Erythroblast (primary cell): ENCODE measurements around the gene REXO4.
"Not testable (repeated sequence)": the region's sequence is repeated elsewhere in the genome, so short reads cannot be mapped to it uniquely, and the experiment has no call there.

ENCODE experiments used
- DNase-seq, 2 experiments: peaks; one replicate each; lab custom pipeline; 2025; lab: John Stamatoyannopoulos, UW
- GATA1 ChIP-seq: IDR thresholded peaks from 2 replicates; pipeline ENCODE4 v1.6.1; 2011; ENCODE audit warnings: low read depth, mild to moderate bottlenecking, control low read depth, low read length, moderate library complexity
- POLR2A ChIP-seq: IDR thresholded peaks from 2 replicates; pipeline ENCODE4 v1.6.1; 2011; ENCODE audit warnings: mild to moderate bottlenecking, low read length

The REXO4 gene

GRCh38 chr9:133382507-133383141, 35.2 kb downstream of the REXO4 start:
- TF ChIP-seq POLR2A (no peak), GATA1 (no peak)
- no peak for DNase-seq

- DNase-seq: no peak
- TF ChIP-seq GATA1: no peak
- TF ChIP-seq POLR2A: no peak
Observed at GRCh38 chr9:133380734-133381133, 37.1 kb downstream of the REXO4 start.

GRCh38 chr9:133379153-133380086, 38.4 kb downstream of the REXO4 start:
- DNase-seq: no peak
- TF ChIP-seq GATA1 (no peak), POLR2A (no peak)

GRCh38 chr9:133378408-133378962, 39.3 kb downstream of the REXO4 start:
- DNase-seq: peak in 1 of 2 experiments; percentile 17

GRCh38 chr9:133377721-133378216, 40.0 kb downstream of the REXO4 start:
- DNase-seq: peak in 1 of 2 experiments; percentile 22
- TF ChIP-seq POLR2A (no peak), GATA1 (no peak)

More at GRCh38 chr9:133378408-133378962, 39.3 kb downstream of the REXO4 start:
- TF ChIP-seq GATA1 (no peak), POLR2A (no peak)

- not testable (repeated sequence) for DNase-seq
Observed at GRCh38 chr9:133377280-133377679, 40.5 kb downstream of the REXO4 start.

GRCh38 chr9:133375724-133376654, 41.8 kb downstream of the REXO4 start, which contains the start of the genes STKLD1 and SURF4:
STKLD1 (plus strand) TSS chr9:133376366; CDS start chr9:133376474, 108 bp downstream.
SURF4 (minus strand) TSS chr9:133376060; CDS start chr9:133375969, 91 bp downstream.
- DNase-seq: peak; percentile 98 to 99
- TF ChIP-seq GATA1: no peak
- peak; percentile 81 for TF ChIP-seq POLR2A

GRCh38 chr9:133375116-133375723, 42.6 kb downstream of the REXO4 start:
- TF ChIP-seq GATA1 (no peak), POLR2A (no peak)
- peak; percentile 57 to 75 for DNase-seq

- no peak for TF ChIP-seq GATA1
- TF ChIP-seq POLR2A: no peak
- DNase-seq: peak; percentile 57 to 73
Observed at GRCh38 chr9:133374612-133375115, 43.1 kb downstream of the REXO4 start.

GRCh38 chr9:133372144-133372543, 45.7 kb downstream of the REXO4 start:
- no peak for TF ChIP-seq POLR2A
- TF ChIP-seq GATA1: no peak
- DNase-seq: no peak

- TF ChIP-seq POLR2A: no peak
- no peak for TF ChIP-seq GATA1
- DNase-seq: peak; percentile 38 to 51
Observed at GRCh38 chr9:133371261-133371711, 46.5 kb downstream of the REXO4 start.

GRCh38 chr9:133370685-133371084, 47.1 kb downstream of the REXO4 start:
- no peak for TF ChIP-seq POLR2A
- no peak for TF ChIP-seq GATA1
- DNase-seq: no peak
